GM19193 (cell line): ENCODE results near the gene TOLLIP.

ENCODE experiments used
- POLR2A ChIP-seq: IDR thresholded peaks from 4 replicates; pipeline ENCODE4 v1.6.1; 2011; ENCODE audit not compliant: insufficient read depth, insufficient read length; ENCODE audit errors: extremely low read depth

Gene TOLLIP

DNA sequence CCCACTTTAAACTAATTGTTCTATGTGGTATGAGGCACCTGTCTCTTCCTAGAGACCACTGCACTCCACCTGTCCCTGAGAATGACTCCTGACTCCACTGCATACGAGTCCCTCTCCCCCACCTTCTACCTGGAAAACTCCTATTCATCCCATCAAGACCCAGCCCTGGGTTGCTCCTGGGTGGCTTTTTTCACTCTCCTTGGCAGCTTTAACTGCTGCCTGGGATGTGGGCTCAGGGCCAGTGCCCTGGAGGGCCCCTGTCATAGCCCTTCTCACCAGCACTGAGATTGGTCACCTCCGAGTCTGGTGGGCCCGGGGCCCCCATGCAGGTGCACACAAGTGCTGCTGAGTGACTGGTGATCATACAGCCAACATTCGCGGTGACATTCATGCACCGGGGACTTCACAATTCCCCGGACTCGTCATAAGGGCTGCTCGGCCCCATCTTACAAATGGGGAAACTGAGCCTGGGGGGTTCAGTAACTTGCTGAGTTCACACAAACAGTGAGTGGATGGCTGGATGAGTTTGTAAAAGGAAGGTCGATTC is 25.9 kb upstream of the TOLLIP start:
- no peak for TF ChIP-seq POLR2A

DNA sequence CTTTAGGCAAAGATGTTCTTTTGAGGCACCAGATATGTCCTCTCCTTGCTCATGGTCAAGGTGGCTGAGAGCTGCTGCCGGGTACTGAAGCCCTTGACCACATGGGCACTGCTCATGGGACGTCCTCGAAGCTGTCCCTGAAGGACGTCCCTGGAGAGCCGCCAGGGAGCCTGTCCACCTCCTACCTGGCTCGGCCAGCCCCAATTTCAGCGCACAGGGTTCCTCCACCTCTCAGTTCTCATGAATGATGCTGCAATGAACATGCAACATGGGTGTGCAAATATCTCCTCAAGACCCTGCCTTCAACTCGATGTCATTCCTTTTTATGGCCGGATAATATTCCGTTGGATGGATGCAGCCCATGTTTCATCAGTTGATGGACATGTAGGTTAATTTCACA is 24.4 kb upstream of the TOLLIP start:
- TF ChIP-seq POLR2A: no peak

DNA sequence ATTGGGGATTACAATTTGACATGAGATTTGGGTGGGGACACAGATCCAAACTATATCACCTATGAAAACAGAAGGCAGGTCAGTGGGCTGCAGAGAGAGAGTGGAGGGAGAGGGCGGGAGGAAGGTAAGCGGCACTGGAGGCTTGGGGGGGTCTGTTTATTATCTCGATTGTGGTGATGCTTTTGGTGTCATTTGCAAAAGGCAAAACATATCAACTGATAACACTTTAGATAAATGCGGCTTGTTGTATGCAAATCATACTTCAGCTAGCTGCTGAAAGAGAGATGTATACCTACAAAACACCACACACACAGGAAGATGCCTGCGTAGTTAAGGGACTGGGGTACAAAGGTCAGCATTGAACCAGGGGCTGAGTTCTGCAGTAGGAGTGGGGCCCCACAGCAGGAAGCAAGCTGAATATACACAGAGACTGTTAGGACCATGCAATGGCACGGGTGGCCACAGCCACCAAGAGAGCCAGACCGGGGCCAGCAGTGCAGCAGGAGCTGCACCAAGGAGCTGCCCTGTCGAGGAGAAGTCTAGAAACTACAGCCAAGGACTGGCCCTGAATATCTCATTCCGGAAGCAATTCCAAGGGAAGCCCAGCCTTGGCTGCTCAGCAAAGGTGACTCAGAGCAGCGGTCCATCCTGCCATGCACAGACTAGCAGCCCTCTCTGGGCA is 23.8 kb upstream of the TOLLIP start:
- no peak for TF ChIP-seq POLR2A

DNA sequence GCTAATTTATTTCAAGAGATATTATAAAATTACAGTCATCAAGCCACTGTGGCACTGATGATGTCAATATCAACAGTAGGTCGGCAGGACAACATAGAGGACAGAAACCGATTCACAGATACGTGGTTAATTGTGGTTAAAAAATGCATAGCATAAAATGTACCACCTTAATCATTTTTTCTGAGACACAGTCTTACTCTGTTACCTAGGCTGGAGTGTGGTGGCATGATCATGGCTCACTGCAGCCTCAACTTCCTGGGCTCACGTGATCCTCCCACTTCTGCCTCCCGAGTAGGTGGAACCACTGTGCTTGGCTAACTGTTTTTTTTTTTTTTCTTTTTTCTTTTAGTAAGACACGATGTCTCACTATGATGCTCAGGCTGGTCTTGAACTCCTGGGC is 21.0 kb upstream of the TOLLIP start:
- TF ChIP-seq POLR2A: no peak

DNA sequence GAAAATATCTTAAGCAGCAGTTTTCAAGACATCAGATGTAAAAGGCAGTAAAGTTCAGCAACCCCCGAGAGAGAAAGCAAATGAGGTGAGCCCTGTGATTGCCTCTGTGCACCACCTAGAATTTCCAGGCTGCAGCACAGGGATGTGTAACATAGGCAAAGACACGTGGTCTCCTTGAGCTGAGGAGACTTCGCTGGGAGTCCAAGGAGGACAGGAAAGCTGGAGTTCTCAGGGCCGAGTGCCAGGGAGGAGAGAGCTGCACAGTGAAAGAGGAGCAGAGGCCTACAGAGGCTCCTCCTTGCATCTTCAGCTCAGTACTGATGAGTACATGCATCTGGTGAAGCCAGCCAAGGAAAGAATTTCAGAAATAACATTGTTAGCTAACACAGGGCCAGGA is 17.6 kb upstream of the TOLLIP start:
- TF ChIP-seq POLR2A: no peak

DNA sequence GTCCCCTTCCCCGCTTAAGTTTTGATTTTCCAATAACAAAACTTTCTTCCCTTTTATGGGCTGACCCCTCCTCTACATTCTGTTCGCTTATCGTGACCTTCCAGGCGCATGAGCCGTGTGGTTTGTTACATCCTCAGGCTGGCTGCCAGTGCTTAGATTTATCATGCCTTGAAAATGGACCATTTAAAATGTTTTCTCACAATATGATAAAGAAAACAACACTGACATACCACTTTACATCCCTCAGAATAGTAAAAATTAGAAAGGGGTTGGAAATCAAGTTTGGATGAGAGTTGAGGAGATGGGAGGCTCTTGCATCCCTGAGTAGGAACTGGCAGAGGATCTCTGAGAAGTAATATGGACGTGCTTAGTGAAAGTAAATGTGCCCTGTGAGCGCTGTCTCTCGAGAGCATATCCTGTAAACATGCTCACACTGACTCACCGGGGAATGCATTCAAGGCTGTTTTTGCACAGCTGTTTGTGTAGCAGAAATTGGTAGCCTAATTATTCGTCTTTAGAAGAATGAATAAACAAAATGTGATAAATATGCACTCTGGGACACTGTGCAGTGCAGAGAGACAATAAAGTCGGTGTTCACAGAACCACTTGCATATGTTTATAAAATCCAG is 17.1 kb upstream of the TOLLIP start:
- no peak for TF ChIP-seq POLR2A

DNA sequence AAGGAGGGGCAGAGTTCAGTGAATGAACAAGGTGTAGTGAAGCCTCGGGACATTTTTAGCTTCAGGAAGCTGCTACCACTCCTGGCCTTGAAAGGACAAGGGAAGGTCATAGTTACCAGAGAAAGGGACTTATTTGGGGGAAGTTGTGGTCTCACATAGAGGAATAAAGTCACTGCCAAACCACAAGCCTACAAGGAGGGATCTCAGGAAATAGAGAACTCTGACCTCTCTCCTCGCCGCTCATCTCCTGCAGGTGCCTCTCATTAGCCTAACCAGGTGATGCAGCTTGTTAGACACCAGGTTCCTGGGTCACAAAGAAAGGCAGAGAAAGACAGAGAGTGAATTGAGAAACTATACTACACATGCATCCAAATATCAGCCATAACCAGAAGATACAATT is 14.3 kb upstream of the TOLLIP start:
- no peak for TF ChIP-seq POLR2A

DNA sequence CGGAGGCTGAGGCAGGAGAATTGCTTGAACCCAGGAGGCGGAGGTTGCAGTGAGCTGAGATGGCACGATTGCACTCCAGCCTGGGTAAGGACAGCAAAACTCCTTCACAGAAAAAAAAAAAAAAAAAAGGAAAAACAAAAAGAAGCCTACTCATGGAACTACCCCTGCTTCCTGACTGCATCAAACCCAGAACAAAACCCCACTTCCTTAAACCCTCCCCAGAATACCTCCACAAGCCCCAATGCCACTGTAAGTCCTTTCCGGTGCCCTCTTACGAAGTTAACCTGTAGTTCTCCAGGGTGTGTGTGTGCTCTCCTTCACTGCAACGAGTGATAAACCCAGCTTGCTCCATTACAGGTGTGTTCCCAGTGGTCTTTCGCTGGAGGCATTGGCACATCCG is 8.6 kb upstream of the TOLLIP start:
- no peak for TF ChIP-seq POLR2A

DNA sequence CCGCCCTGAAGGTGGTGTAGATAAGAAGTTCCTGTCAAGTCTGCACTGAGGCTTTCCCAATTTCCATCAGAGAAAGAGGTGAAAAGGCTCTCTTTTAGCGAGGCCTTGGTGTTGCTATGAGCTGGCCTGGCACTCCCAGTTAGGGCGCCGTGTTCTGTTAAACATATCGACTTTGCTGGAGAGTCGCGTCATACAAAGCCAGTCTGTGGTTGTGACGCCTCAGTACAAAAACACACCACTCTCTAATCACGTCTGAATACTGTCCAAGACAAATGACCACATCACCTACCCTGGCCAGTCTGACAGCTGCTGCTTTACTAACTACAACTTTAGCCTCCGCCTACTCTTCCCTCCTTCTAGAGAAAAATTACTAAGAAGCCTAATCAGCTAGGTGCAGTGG is 8.0 kb upstream of the TOLLIP start:
- no peak for TF ChIP-seq POLR2A

DNA sequence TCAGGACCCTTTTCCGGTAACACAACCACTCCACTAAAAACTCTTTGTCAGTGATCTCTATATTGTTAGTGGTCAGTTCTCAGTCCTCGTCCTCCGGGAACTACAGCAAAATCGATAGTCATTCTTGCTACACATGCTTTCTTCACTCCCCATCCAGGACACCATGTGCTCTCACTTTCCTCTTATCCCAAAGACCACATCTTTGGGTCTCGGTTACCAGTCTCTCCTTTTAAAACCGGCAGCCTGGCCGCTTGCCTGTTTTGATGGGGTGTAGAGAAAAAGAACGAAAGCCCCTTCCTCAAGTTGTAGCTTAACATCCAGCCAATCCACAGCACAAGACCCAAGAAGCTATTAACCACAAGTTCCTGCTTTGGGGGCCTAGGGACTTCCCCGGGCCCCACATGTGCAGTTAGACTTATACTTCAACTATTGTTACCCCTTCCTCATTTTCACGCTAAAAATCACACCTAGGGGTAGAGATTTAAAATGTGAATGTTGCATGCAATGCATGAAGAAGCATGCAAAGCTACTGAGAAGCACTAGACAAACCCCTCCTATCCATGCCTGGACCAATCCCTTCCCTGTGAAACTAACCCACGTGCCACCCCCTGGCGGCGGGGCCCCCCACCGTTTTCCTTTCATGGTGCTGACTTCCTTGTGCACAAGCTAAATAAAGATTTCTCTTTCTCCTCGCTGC is 1.5 kb upstream of the TOLLIP start:
- TF ChIP-seq POLR2A: no peak

DNA sequence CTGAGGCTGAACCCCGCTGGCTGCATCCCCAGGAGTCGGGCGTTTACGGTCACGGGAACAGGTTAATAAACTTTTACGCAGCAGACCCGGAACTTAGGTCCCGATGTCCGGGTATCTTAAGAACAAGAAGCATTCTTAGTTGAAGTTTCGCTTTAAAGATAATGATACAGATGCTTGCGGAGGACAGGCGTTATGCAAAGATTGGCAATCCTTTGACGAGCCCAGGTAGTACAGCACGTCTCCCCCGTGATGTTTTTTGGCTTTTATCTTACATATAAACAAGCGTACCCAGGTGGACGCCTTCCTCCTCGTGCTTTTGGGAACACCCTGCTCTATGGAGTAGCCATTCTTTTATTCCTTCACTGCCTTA is 871 bp upstream of the TOLLIP start:
- no peak for TF ChIP-seq POLR2A

DNA sequence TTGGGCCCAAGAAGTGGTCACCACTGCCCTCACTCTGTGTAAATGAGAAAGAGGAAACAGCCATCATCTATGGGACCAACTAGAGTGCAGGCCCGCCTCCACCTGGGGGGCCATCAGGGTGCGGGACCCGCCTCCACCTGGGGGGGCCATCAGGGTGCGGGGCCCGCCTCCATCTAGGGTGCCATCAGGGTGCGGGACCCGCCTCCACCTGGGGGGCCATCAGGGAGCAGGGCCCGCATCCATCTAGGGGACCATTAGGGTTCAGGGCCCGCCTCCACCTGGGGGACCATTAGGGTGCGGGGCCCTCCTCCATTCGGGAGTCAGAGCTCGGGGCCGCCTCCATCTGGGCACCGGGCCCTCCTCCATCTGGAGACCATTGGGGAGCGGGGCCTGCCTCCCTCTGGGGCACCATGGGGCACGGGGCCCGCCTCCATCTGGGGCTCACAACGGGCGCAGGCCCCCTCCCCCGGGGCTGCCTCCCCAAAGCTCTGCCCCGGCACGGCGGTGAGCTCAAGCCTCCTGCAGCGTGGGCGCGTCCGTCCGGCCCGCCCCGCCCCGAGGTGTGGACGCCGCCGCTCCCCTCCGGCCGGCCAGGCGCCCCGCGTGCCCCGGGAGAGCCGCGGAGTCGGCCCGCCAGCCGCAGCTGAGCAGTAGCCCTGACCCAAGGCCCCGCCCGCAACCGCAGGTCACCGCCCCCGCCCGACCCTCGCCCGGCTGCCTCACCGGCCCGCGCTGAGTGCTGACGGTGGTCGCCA is 512 bp downstream of the TOLLIP start:
- TF ChIP-seq POLR2A: no peak

DNA sequence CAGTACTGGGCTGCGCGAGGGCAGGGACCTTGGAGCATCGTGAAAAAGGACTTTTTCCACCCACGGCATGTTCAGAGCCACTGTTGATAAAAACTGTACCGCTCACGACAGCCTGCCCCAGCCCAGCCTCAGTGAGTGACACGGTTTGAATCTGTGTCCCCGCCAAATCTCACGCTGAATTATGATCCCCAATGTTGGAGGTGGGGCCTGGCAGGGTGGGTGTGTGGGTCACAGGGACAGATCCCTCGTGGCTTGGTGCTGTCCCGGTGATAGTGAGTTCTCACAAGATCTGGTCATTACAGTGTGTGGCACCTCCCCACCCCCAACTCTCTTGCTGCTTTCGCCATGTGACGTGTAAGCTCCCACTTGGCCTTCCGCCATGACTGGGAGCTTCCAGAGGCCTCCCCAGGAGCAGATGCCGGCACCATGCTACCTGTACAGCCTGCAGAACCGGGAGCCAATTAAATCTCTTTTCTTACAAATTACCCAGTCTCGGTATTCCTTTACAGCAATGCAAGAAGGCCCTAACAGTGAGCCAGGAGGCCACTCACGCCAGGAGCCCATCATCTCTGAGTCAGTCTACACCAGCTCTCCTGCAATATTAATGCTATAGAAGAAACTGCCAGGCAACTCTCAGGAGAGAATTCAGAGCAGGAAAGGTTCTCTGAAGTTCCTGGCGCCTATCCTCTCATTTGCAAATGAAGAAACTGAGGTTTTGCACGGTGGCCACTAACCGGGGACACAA is 1.3 kb downstream of the TOLLIP start:
- no peak for TF ChIP-seq POLR2A

DNA sequence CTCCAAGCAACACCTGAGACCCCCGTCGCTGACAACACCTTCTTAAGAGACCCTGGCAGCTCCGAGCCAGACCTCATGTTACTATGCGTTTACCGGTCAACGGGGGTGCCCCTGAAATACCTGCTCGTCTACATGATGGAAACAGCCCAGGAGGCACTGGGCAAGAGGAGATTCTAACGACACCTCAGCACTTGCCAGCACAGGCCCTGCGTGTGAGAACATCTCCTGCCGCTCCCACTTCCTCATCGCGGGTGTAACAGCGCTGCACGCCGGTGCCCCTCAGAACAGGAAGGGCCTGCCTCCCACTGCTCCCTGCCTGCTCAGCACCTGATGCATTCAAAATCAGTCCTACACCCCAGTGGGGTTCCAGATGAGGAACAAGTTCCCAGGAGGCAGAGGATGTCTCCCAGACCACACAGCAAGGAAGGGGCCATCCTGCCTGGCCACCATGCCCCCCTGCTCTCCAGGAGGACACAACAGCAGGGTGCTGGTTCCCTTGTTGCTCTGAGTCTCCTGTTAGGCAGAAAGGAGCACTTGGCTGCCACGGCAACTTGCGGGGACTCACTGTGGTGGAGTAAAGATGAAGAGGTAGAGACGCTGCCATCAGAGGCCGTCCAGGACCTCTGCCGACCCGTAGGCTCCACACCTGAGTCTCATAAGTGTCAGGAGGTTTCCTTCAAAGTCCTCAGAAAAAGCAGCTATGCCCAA is 2.1 kb downstream of the TOLLIP start:
- no peak for TF ChIP-seq POLR2A
